GM21786 (cell line): ENCODE data around the gene FASN.

Source experiments
- ATAC-seq: cut with Tn5 transposase; IDR thresholded peaks from one replicate; pipeline ENCODE4 v1.9.1; 2021; ENCODE audit not compliant: unreplicated experiment

Gene FASN

DNA sequence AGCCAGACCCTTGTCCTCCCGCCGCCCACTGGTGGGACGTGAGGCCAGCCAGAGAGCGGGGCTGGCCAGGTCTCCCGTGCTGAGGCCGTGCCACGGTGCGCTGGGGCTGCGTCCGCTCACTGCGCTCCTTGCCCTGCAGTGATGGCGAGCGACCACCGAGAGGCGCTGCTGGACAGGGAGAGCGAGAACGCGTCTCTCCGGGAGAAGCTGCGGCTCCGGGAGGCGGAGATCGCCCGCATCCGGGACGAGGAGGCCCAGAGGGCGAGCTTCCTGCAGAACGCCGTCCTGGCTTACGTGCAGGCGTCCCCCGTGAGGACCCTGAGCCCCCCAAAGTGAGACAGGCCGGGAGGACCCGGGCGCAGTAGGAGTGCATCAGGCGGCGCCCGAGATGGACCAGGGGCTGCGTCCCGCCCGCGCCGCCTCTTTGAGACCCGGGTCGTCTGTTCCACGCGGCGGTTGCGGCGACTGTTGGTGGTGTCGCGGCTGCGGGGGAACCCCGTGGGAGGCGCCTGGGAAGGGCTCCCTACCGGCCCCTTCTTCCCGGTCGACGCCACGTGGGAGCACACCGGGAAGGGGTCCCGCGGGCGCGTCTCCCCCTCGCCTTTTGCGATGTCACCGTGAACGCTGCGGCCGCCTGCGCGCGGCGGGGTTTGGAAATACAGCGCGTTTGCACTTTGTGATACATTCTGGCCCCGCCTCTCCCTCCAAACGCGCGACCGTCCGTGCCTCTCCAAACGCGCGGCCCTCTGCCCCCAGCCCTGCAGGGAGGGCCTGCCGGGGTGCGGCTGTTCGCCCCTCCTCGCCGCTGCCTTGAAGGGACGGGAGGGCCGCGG is 67.3 kb downstream of the FASN start:
- peak; percentile 43 for ATAC-seq

DNA sequence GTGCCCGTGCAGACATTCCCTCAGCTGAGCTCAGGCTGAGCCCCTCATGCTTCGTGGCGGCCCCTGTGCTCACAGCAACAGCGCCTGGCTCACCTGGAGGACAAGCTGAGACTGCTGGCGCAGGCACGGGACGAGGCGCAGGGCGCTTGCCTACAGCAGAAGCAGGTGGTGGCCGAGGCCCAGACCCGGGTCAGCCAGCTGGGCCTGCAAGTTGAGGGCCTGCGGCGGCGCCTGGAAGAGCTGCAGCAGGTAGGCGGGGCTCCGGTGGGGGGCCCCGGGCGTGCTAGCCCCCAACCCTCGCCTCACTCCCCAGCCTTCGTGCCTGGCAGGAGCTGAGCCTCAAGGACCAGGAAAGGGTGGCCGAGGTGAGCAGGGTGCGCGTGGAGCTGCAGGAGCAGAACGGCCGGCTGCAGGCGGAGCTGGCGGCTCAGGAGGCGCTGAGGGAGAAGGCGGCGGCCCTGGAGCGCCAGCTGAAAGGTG is 68.0 kb downstream of the FASN start:
- ATAC-seq = no peak

DNA sequence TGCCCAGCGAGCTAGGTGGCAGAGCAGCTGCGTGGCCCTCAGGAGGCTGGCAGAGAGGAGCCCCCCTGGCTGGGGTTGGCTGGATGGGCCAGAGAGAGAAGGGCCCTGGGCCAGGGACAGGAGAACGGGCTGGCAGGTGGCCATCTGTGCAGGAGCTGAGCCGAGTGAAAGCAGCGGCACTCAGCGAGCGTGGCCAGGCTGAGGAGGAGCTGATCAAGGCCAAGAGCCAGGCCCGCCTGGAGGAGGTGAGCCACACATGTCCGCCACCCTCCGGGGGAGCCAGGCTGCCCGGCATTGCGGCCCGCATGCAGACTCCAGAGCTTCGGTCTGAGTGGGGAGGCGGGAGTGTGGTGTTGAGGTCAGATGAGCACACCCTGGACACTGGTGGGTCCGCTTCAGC is 68.6 kb downstream of the FASN start:
- ATAC-seq = no peak

DNA sequence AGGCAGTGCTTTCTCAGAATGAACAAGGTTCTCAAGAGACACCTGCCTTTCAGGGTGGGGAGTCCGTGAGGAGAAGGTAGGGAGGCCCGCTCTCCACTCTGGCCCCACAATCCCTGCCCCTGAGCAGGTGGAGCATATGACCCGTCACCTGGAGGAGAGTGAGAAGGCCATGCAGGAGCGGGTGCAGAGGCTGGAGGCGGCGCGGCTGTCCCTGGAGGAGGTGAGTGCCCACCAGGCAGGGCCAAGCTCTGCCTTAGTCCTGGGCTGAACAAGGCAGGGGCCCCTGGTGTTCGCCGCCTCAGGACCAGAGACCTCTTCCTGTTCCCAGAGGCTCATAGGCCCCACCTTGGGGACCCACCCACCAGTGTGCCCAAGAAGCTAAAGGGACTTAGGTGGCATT is 69.1 kb downstream of the FASN start:
- ATAC-seq = no peak
